HAP-1 (cell line): Measurements from ENCODE around the gene STK11.

Source experiments
- DNase-seq, 2 experiments: peaks; one replicate each; pipeline ENCODE4 v3.0.0-alpha.2; 2016 to 2020; ENCODE audit warnings: low spot score in 2 of 2
- H3K27me3 ChIP-seq: fragments of 250-450 bp; sonication (Bioruptor Pico); 2 replicates; pipeline ENCODE4 v1.5.1; 2020; ENCODE audit warnings: low read depth, mild to moderate bottlenecking, moderate library complexity
- H3K36me3 ChIP-seq: fragments of 250-450 bp; sonication (Bioruptor Pico); replicated peaks from 2 replicates; pipeline ENCODE4 v1.5.1; 2020; ENCODE audit warnings: mild to moderate bottlenecking
- H3K4me1 ChIP-seq: fragments of 250-450 bp; sonication (Bioruptor Pico); 2 replicates; pipeline ENCODE4 v1.5.1; 2020; ENCODE audit warnings: mild to moderate bottlenecking
- H3K4me3 ChIP-seq: fragments of 250-450 bp; sonication (Bioruptor Pico); 2 replicates; pipeline ENCODE4 v1.5.1; 2020; ENCODE audit warnings: mild to moderate bottlenecking, moderate library complexity
- H3K9me3 ChIP-seq: fragments of 250-450 bp; sonication (Bioruptor Pico); 2 replicates; pipeline ENCODE4 v1.5.1; 2020; ENCODE audit warnings: mild to moderate bottlenecking, moderate library complexity
- in situ Hi-C: fragments of 300-500 bp; cut with MboI; formaldehyde crosslinking; loops from 3 replicates; pipeline ENCODE4 v1.14.3; 2020; ENCODE audit warnings: low sequenced_read_pairs, inconsistent platforms, mixed read lengths

STK11 gene

GRCh38 chr19:1164684-1165531 lies 40.7 kb upstream of the STK11 start:
- no peaks in the 10 kb centered on the region for H3K4me1 ChIP-seq
- in situ Hi-C loops: no loop called here

GRCh38 chr19:1166872-1167573 lies 38.6 kb upstream of the STK11 start:
- H3K9me3 ChIP-seq: no peaks in the 10 kb centered on the region

More at GRCh38 chr19:1164684-1165531, 40.7 kb upstream of the STK11 start:
- Histone ChIP-seq H3K27me3 (no peaks in the 10 kb centered on the region), H3K4me3 (no peak overlapping the region), H3K9me3 (no peaks in the 10 kb centered on the region), H3K36me3 (peaks cover 5% of the 10 kb centered on the region; the same call in 1 of the 2 replicates)
- no peak for DNase-seq

GRCh38 chr19:1167687-1168571 lies 37.6 kb upstream of the STK11 start:
- no peaks in the 10 kb centered on the region for H3K9me3 ChIP-seq
- peaks cover 5% of the 10 kb centered on the region; the same call in 1 of the 2 replicates for H3K36me3 ChIP-seq
- peaks cover 5% of the 10 kb centered on the region for H3K4me1 ChIP-seq
- DNase-seq: no peak
- in situ Hi-C loops: no loop called here
- H3K4me3 ChIP-seq: no peak overlapping the region
- no peaks in the 10 kb centered on the region for H3K27me3 ChIP-seq

More at GRCh38 chr19:1166872-1167573, 38.6 kb upstream of the STK11 start:
- in situ Hi-C loops: no loop called here
- Histone ChIP-seq H3K36me3 (peaks cover 5% of the 10 kb centered on the region; the same call in 1 of the 2 replicates), H3K27me3 (no peaks in the 10 kb centered on the region), H3K4me1 (peaks cover under 1% of the 10 kb centered on the region), H3K4me3 (no peak overlapping the region)
- DNase-seq: no peak

GRCh38 chr19:1168572-1169410 lies 36.8 kb upstream of the STK11 start:
- DNase-seq: no peak
- Histone ChIP-seq H3K4me3 (no peak overlapping the region), H3K36me3 (peaks cover 5% of the 10 kb centered on the region; the same call in 1 of the 2 replicates), H3K9me3 (no peaks in the 10 kb centered on the region), H3K27me3 (no peaks in the 10 kb centered on the region), H3K4me1 (peaks cover 5% of the 10 kb centered on the region)
- in situ Hi-C loops: no loop called here

GRCh38 chr19:1169411-1169791 lies 36.2 kb upstream of the STK11 start:
- peaks cover 5% of the 10 kb centered on the region for H3K4me1 ChIP-seq
- no peak overlapping the region for H3K4me3 ChIP-seq
- in situ Hi-C loops: no loop called here
- no peak for DNase-seq
- no peaks in the 10 kb centered on the region for H3K27me3 ChIP-seq
- H3K36me3 ChIP-seq: peaks cover 5% of the 10 kb centered on the region; the same call in 1 of the 2 replicates
- no peaks in the 10 kb centered on the region for H3K9me3 ChIP-seq

- no peak for DNase-seq
- peaks cover 5% of the 10 kb centered on the region for H3K4me1 ChIP-seq
- no peaks in the 10 kb centered on the region for H3K27me3 ChIP-seq
- in situ Hi-C loops: no loop called here
- no peak overlapping the region for H3K4me3 ChIP-seq
- no peaks in the 10 kb centered on the region for H3K9me3 ChIP-seq
- H3K36me3 ChIP-seq: peaks cover 5% of the 10 kb centered on the region; the same call in 1 of the 2 replicates
These were observed 35.4 kb upstream of the STK11 start for GRCh38 chr19:1169921-1170885.

GRCh38 chr19:1170938-1171754 lies 34.4 kb upstream of the STK11 start:
- no peaks in the 10 kb centered on the region for H3K27me3 ChIP-seq
- peaks cover 5% of the 10 kb centered on the region for H3K4me1 ChIP-seq
- no peak for DNase-seq
- peaks cover 5% of the 10 kb centered on the region; the same call in 1 of the 2 replicates for H3K36me3 ChIP-seq
- H3K9me3 ChIP-seq: no peaks in the 10 kb centered on the region
- in situ Hi-C loops: no loop called here
- H3K4me3 ChIP-seq: no peak overlapping the region; the same call in 1 of the 2 replicates

- Histone ChIP-seq H3K9me3 (no peaks in the 10 kb centered on the region), H3K4me3 (peak overlapping the region; percentile 72), H3K27me3 (no peaks in the 10 kb centered on the region), H3K4me1 (peaks cover 5% of the 10 kb centered on the region), H3K36me3 (peaks cover 1% of the 10 kb centered on the region; the same call in 1 of the 2 replicates)
- in situ Hi-C loops: no loop called here
- DNase-seq: peak in 1 of 2 experiments; percentile 28
These were observed 33.7 kb upstream of the STK11 start for GRCh38 chr19:1171755-1172352.

GRCh38 chr19:1172353-1173158 lies 33.0 kb upstream of the STK11 start:
- Histone ChIP-seq H3K9me3 (no peaks in the 10 kb centered on the region), H3K36me3 (no peaks in the 10 kb centered on the region; the same call in 1 of the 2 replicates), H3K27me3 (no peaks in the 10 kb centered on the region), H3K4me3 (peak overlapping the region; percentile 72), H3K4me1 (peaks cover 5% of the 10 kb centered on the region)
- in situ Hi-C loops: no loop called here
- DNase-seq: peak in 1 of 2 experiments; percentile 21

- peak in 1 of 2 experiments; percentile 60 for DNase-seq
These were observed 32.3 kb upstream of the STK11 start for GRCh38 chr19:1173159-1173844.

More at GRCh38 chr19:1173159-1173844, 32.3 kb upstream of the STK11 start:
- no peaks in the 10 kb centered on the region for H3K9me3 ChIP-seq
- H3K4me3 ChIP-seq: peak overlapping the region; percentile 72
- in situ Hi-C loops: no loop called here
- H3K27me3 ChIP-seq: no peaks in the 10 kb centered on the region
- no peaks in the 10 kb centered on the region; the same call in 1 of the 2 replicates for H3K36me3 ChIP-seq
- H3K4me1 ChIP-seq: peaks cover 5% of the 10 kb centered on the region
